K562 (cell line): ENCODE data around the gene CHPF. TPM values are rescaled to one million over a fixed set of nuclear protein-coding genes. Genes with fewer than 3 reads are reported as not detected.

ENCODE experiments used
- CBFB ChIP-seq: sonication (generic); formaldehyde crosslinking; IDR thresholded peaks from 2 replicates; pipeline ENCODE4 v1.4.0; 2020; ENCODE audit warnings: mild to moderate bottlenecking, missing genetic modification reagents
- CREB1 ChIP-seq, 2 experiments: sonication (generic) in 1 of 2; formaldehyde crosslinking in 1 of 2; IDR thresholded peaks; 2 replicates each; pipeline versions ENCODE4 v1.6.1 to v1.8.0; 2012 to 2022; ENCODE audit warnings: inconsistent platforms in 1 of 2, mild to moderate bottlenecking in 1 of 2, missing genetic modification reagents in 1 of 2, moderate library complexity in 1 of 2
- HDAC8 ChIP-seq: fragments of 450-650 bp; IDR thresholded peaks from 2 replicates; pipeline ENCODE4 v1.6.1; 2016; ENCODE audit warnings: mild to moderate bottlenecking, missing genetic modification characterization, moderate library complexity, missing compliant biosample characterization
- KDM5B ChIP-seq: fragments of 200-600 bp; sonication (generic); IDR thresholded peaks from 2 replicates; pipeline ENCODE4 v1.6.1; 2012; ENCODE audit warnings: low read depth, mild to moderate bottlenecking, moderate library complexity, low read length, control low read depth, inconsistent platforms; ENCODE audit not compliant: insufficient replicate concordance
- LARP7 ChIP-seq: fragments of 450-650 bp; IDR thresholded peaks from 2 replicates; pipeline ENCODE4 v1.6.1; 2016
- NR4A1 ChIP-seq, 2 experiments: fragments of 250-450 bp in 1 of 2; fragments of 450-650 bp in 1 of 2; sonication (Bioruptor Pico) in 1 of 2; IDR thresholded peaks; 2 replicates each; pipeline versions ENCODE4 v1.4.0 to v1.6.1; 2016 to 2020; ENCODE audit warnings: mild to moderate bottlenecking in 2 of 2, missing compliant biosample characterization in 1 of 2, missing genetic modification characterization in 1 of 2, moderate library complexity in 1 of 2
- NRF1 ChIP-seq, 2 experiments: fragments of 450-650 bp; IDR thresholded peaks in 1 of 2; conservative IDR thresholded peaks in 1 of 2; 2 replicates each; pipeline ENCODE4 v1.6.1; 2014; ENCODE audit warnings: mild to moderate bottlenecking in 2 of 2
- POLR2A ChIP-seq: fragments of 450-650 bp; conservative IDR thresholded peaks from 2 replicates; pipeline ENCODE4 v1.6.1; 2016
- RBM25 ChIP-seq: fragments of 200-400 bp; formaldehyde crosslinking; IDR thresholded peaks from 2 replicates; pipeline ENCODE4 v1.6.1; 2018; ENCODE audit warnings: low read length, low read depth, moderate library complexity; ENCODE audit not compliant: severe bottlenecking
- SIN3B ChIP-seq: fragments of 450-650 bp; IDR thresholded peaks from 2 replicates; pipeline ENCODE4 v1.6.1; 2017; ENCODE audit warnings: low read depth, mild to moderate bottlenecking, moderate library complexity
- ZBTB17 ChIP-seq: fragments of 450-650 bp; formaldehyde crosslinking; IDR thresholded peaks from 2 replicates; pipeline ENCODE4 v1.4.0; 2020; ENCODE audit warnings: mild to moderate bottlenecking
- ZFX ChIP-seq: sonication (generic); formaldehyde crosslinking; IDR thresholded peaks from 2 replicates; pipeline ENCODE4 v1.8.0; 2022; ENCODE audit warnings: mild to moderate bottlenecking, missing genetic modification reagents, moderate library complexity
- polyA plus RNA-seq, 8 experiments: library from polyadenylated mRNA; depleted of rRNA in 4 of 8; stranded (reverse) in 5 of 8; unstranded in 3 of 8; fragments of >200 nt; fragmentation: Nextera tagmentation in 2 of 8; fragmentation: Illumina TruSeq in 1 of 8; extraction: Ambion mirVana in 2 of 8; extraction: Trizol in 1 of 8; gene quantifications; 2 replicates each; pipeline versions ENCODE4 v1.2.1 to v1.2.3, GENCODE V29; 2011 to 2014; ENCODE audit warnings: inconsistent platforms in 1 of 8, missing spikeins in 1 of 8
- total RNA-seq, 7 experiments: library from RNA; depleted of rRNA in 6 of 7; stranded (reverse); fragments of >200 nt in 6 of 7; fragmentation: Illumina TruSeq in 2 of 7; extraction: Trizol in 2 of 7; gene quantifications; 2 replicates each; pipeline versions ENCODE4 v1.2.1 to v1.2.3, GENCODE V29; 2011 to 2021; ENCODE audit warnings: low replicate concordance in 1 of 7
- TF ChIP-seq, protein P1 (sequence below): sonication (generic); formaldehyde crosslinking; IDR thresholded peaks from 2 replicates; pipeline ENCODE4 v1.8.0; 2023; ENCODE audit warnings: missing genetic modification reagents, mild to moderate bottlenecking, borderline replicate concordance
- TF ChIP-seq, protein P2 (sequence below): fragments of 200-800 bp; sonication (Bioruptor generic); IDR thresholded peaks from 2 replicates; pipeline ENCODE4 v1.6.1; 2017; ENCODE audit warnings: missing genetic modification characterization, missing compliant biosample characterization
- TF ChIP-seq, protein P3 (sequence below): fragments of 450-650 bp; IDR thresholded peaks from 2 replicates; pipeline ENCODE4 v1.6.1; 2017; ENCODE audit warnings: antibody characterized with exemption, mild to moderate bottlenecking

CHPF gene
- total and polyA plus RNA-seq, 9 of the 15 experiments (the other 6 are each of a cell fraction or from before 2014, with no cell fraction given) = 0.15 to 57.2 (median 7.9) TPM

GRCh38 chr2:219497495-219498279, 45.9 kb downstream of the CHPF start (continued):
- peak; percentile 53 for TF ChIP-seq KDM5B
- TF ChIP-seq RBM25 = peak; percentile 4
- TF ChIP-seq CREB1 (IDR thresholded peaks at IDR 0.05) = no peak
- TF ChIP-seq CREB1 (CRISPR knock-in tag; IDR thresholded peaks at IDR 0.05) = 0 out of 2 replicates have a peak, but pooled peaks have one; percentile 51
- TF ChIP-seq NR4A1 (CRISPR knock-in tag; IDR thresholded peaks at IDR 0.05) = no peak
- 0 out of 2 replicates have a peak, but pooled peaks have one; percentile 23 for TF ChIP-seq NR4A1 (tag; IDR thresholded peaks at IDR 0.05)
- 0 out of 2 replicates have a peak, but pooled peaks have one; percentile 13 for TF ChIP-seq ZBTB17 (CRISPR knock-in tag)
- TF ChIP-seq POLR2A = peak; percentile 81
- peak; percentile 60 for TF ChIP-seq ZFX (CRISPR knock-in tag)
- TF ChIP-seq HDAC8 (tag) = 0 out of 2 replicates have a peak, but pooled peaks have one; percentile 48
- TF ChIP-seq, protein P1, sequence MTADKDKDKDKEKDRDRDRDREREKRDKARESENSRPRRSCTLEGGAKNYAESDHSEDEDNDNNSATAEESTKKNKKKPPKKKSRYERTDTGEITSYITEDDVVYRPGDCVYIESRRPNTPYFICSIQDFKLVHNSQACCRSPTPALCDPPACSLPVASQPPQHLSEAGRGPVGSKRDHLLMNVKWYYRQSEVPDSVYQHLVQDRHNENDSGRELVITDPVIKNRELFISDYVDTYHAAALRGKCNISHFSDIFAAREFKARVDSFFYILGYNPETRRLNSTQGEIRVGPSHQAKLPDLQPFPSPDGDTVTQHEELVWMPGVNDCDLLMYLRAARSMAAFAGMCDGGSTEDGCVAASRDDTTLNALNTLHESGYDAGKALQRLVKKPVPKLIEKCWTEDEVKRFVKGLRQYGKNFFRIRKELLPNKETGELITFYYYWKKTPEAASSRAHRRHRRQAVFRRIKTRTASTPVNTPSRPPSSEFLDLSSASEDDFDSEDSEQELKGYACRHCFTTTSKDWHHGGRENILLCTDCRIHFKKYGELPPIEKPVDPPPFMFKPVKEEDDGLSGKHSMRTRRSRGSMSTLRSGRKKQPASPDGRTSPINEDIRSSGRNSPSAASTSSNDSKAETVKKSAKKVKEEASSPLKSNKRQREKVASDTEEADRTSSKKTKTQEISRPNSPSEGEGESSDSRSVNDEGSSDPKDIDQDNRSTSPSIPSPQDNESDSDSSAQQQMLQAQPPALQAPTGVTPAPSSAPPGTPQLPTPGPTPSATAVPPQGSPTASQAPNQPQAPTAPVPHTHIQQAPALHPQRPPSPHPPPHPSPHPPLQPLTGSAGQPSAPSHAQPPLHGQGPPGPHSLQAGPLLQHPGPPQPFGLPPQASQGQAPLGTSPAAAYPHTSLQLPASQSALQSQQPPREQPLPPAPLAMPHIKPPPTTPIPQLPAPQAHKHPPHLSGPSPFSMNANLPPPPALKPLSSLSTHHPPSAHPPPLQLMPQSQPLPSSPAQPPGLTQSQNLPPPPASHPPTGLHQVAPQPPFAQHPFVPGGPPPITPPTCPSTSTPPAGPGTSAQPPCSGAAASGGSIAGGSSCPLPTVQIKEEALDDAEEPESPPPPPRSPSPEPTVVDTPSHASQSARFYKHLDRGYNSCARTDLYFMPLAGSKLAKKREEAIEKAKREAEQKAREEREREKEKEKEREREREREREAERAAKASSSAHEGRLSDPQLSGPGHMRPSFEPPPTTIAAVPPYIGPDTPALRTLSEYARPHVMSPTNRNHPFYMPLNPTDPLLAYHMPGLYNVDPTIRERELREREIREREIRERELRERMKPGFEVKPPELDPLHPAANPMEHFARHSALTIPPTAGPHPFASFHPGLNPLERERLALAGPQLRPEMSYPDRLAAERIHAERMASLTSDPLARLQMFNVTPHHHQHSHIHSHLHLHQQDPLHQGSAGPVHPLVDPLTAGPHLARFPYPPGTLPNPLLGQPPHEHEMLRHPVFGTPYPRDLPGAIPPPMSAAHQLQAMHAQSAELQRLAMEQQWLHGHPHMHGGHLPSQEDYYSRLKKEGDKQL (CRISPR knock-in tag) = no peak
- peak; percentile 77; the same call in 1 of the 2 replicates for TF ChIP-seq LARP7
- TF ChIP-seq, protein P2, sequence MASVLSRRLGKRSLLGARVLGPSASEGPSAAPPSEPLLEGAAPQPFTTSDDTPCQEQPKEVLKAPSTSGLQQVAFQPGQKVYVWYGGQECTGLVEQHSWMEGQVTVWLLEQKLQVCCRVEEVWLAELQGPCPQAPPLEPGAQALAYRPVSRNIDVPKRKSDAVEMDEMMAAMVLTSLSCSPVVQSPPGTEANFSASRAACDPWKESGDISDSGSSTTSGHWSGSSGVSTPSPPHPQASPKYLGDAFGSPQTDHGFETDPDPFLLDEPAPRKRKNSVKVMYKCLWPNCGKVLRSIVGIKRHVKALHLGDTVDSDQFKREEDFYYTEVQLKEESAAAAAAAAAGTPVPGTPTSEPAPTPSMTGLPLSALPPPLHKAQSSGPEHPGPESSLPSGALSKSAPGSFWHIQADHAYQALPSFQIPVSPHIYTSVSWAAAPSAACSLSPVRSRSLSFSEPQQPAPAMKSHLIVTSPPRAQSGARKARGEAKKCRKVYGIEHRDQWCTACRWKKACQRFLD (CRISPR knock-in tag) = 0 out of 2 replicates have a peak, but pooled peaks have one; percentile 53
- 0 out of 2 replicates have a peak, but pooled peaks have one; percentile 16 for TF ChIP-seq CBFB (CRISPR knock-in tag)
- 0 out of 4 replicates have a peak, but pooled peaks have one; percentile 21 to 32 for TF ChIP-seq NRF1 (conservative IDR thresholded peaks at IDR 0.05 in 1 of 2, IDR thresholded peaks at IDR 0.05 in 1 of 2)
- TF ChIP-seq SIN3B = 0 out of 2 replicates have a peak, but pooled peaks have one; percentile 24
- TF ChIP-seq, protein P3, sequence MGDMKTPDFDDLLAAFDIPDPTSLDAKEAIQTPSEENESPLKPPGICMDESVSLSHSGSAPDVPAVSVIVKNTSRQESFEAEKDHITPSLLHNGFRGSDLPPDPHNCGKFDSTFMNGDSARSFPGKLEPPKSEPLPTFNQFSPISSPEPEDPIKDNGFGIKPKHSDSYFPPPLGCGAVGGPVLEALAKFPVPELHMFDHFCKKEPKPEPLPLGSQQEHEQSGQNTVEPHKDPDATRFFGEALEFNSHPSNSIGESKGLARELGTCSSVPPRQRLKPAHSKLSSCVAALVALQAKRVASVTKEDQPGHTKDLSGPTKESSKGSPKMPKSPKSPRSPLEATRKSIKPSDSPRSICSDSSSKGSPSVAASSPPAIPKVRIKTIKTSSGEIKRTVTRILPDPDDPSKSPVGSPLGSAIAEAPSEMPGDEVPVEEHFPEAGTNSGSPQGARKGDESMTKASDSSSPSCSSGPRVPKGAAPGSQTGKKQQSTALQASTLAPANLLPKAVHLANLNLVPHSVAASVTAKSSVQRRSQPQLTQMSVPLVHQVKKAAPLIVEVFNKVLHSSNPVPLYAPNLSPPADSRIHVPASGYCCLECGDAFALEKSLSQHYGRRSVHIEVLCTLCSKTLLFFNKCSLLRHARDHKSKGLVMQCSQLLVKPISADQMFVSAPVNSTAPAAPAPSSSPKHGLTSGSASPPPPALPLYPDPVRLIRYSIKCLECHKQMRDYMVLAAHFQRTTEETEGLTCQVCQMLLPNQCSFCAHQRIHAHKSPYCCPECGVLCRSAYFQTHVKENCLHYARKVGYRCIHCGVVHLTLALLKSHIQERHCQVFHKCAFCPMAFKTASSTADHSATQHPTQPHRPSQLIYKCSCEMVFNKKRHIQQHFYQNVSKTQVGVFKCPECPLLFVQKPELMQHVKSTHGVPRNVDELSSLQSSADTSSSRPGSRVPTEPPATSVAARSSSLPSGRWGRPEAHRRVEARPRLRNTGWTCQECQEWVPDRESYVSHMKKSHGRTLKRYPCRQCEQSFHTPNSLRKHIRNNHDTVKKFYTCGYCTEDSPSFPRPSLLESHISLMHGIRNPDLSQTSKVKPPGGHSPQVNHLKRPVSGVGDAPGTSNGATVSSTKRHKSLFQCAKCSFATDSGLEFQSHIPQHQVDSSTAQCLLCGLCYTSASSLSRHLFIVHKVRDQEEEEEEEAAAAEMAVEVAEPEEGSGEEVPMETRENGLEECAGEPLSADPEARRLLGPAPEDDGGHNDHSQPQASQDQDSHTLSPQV = 0 out of 2 replicates have a peak, but pooled peaks have one; percentile 67
